Neural cell (in vitro differentiated cells): ENCODE data around the gene GLI3. TPM values are rescaled to one million over a fixed set of nuclear protein-coding genes. Genes with fewer than 3 reads are reported as not detected.

ENCODE experiments used
- H2AFZ ChIP-seq: fragments of 200-600, 300-800 bp; sonication (generic), shearing (Covaris generic); 2 replicates; pipeline ENCODE4 v1.6.0; 2014; ENCODE audit warnings: low read depth, mild to moderate bottlenecking, antibody characterized with exemption, low read length, moderate library complexity
- H3F3A ChIP-seq: fragments of 200-600 bp; shearing (Covaris generic); 2 replicates; pipeline ENCODE4 v1.6.1; 2016; ENCODE audit warnings: mild to moderate bottlenecking, moderate library complexity, mixed read lengths, antibody characterized with exemption, low read length; ENCODE audit not compliant: insufficient read depth, poor library complexity, severe bottlenecking
- H3K27ac ChIP-seq: fragments of 200-600, 300-800 bp; sonication (generic), shearing (Covaris generic); 2 replicates; pipeline ENCODE4 v1.5.1; 2014; ENCODE audit warnings: mild to moderate bottlenecking, low read length, moderate library complexity
- H3K27me3 ChIP-seq: fragments of 300-800, 200-600 bp; sonication (generic), shearing (Covaris generic); 2 replicates; pipeline ENCODE4 v1.6.0; 2014; ENCODE audit warnings: mild to moderate bottlenecking, low read depth, low read length, moderate library complexity; ENCODE audit not compliant: insufficient read depth
- H3K36me3 ChIP-seq: fragments of 300-800, 200-600 bp; sonication (generic), shearing (Covaris generic); 2 replicates; pipeline ENCODE4 v1.5.1; 2014; ENCODE audit warnings: mild to moderate bottlenecking, antibody characterized with exemption, low read length, moderate library complexity; ENCODE audit not compliant: insufficient read depth
- H3K4me2 ChIP-seq: fragments of 300-800, 200-600 bp; sonication (generic), shearing (Covaris generic); 2 replicates; pipeline ENCODE4 v1.6.0; 2014; ENCODE audit warnings: mild to moderate bottlenecking, low read length
- H3K4me3 ChIP-seq: fragments of 300-800, 200-600 bp; sonication (generic), shearing (Covaris generic); 2 replicates; pipeline ENCODE4 v1.5.1; 2014; ENCODE audit warnings: mild to moderate bottlenecking, low read length, moderate library complexity
- H3K79me2 ChIP-seq: fragments of 200-600 bp; shearing (Covaris generic); replicated peaks from 2 replicates; pipeline ENCODE4 v1.6.0; 2014; ENCODE audit warnings: mild to moderate bottlenecking, low read length, moderate library complexity; ENCODE audit not compliant: insufficient read depth
- H3K9ac ChIP-seq: fragments of 300-800, 200-600 bp; sonication (generic), shearing (Covaris generic); 2 replicates; pipeline ENCODE4 v1.6.1; 2016; ENCODE audit warnings: mild to moderate bottlenecking, low read length, mixed read lengths
- H3K9me2 ChIP-seq: fragments of 200-600 bp; shearing (Covaris generic); 2 replicates; pipeline ENCODE4 v1.6.1; 2016; ENCODE audit warnings: mild to moderate bottlenecking, low read length, mixed read lengths; ENCODE audit not compliant: insufficient read depth
- H3K9me3 ChIP-seq: fragments of 200-600, 300-800 bp; sonication (generic), shearing (Covaris generic); 2 replicates; pipeline ENCODE4 v1.6.1; 2016; ENCODE audit warnings: mild to moderate bottlenecking, mixed run types, low read length, moderate library complexity, mixed read lengths
- H4K20me1 ChIP-seq: fragments of 200-600 bp; shearing (Covaris generic); 2 replicates; pipeline ENCODE4 v1.6.1; 2016; ENCODE audit warnings: mild to moderate bottlenecking, mixed run types; ENCODE audit not compliant: insufficient read depth
- CTCF ChIP-seq: fragments of 450-650 bp; IDR thresholded peaks from 2 replicates; pipeline ENCODE4 v1.5.1; 2014; ENCODE audit warnings: antibody characterized with exemption, mild to moderate bottlenecking, moderate library complexity; ENCODE audit not compliant: poor library complexity, severe bottlenecking
- EP300 ChIP-seq: fragments of 450-650 bp; conservative IDR thresholded peaks from 2 replicates; pipeline ENCODE4 v1.6.1; 2014; ENCODE audit warnings: antibody characterized with exemption, mild to moderate bottlenecking, moderate library complexity; ENCODE audit not compliant: poor library complexity, severe bottlenecking
- EZH2 ChIP-seq: fragments of 200-600, 300-800 bp; shearing (Covaris generic), sonication (generic); IDR thresholded peaks from 2 replicates; pipeline ENCODE4 v1.6.1; 2014; ENCODE audit warnings: antibody characterized with exemption, low read length, borderline replicate concordance, mild to moderate bottlenecking; ENCODE audit not compliant: insufficient read depth, poor library complexity, severe bottlenecking
- MXI1 ChIP-seq: fragments of 450-650 bp; conservative IDR thresholded peaks from 2 replicates; pipeline ENCODE4 v1.6.1; 2014; ENCODE audit warnings: antibody characterized with exemption, mild to moderate bottlenecking; ENCODE audit not compliant: poor library complexity, severe bottlenecking
- POLR2AphosphoS5 ChIP-seq: IDR thresholded peaks from 2 replicates; pipeline ENCODE4 v1.6.1; 2012
- RAD21 ChIP-seq: fragments of 450-650 bp; conservative IDR thresholded peaks from 2 replicates; pipeline ENCODE4 v1.6.1; 2014; ENCODE audit warnings: antibody characterized with exemption, mild to moderate bottlenecking, moderate library complexity
- REST ChIP-seq: IDR thresholded peaks from 2 replicates; pipeline ENCODE4 v1.6.1; 2012; ENCODE audit warnings: borderline replicate concordance
- SMC3 ChIP-seq: fragments of 450-650 bp; conservative IDR thresholded peaks from 2 replicates; pipeline ENCODE4 v1.6.1; 2014; ENCODE audit warnings: antibody characterized with exemption, mild to moderate bottlenecking, moderate library complexity; ENCODE audit not compliant: poor library complexity
- TAF1 ChIP-seq: IDR thresholded peaks from 2 replicates; pipeline ENCODE4 v1.6.1; 2012; ENCODE audit warnings: low read depth
- polyA plus RNA-seq: library from polyadenylated mRNA; depleted of rRNA; stranded (reverse); fragments of >200 nt; gene quantifications from 2 replicates; pipeline ENCODE4 v1.2.3, GENCODE V29; 2014

The GLI3 gene
- polyA plus RNA-seq, 1 donor from 2014 or later = 0.19 TPM

GRCh38 chr7:42237811-42238541, 967 bp upstream of the GLI3 start:
- Histone ChIP-seq H3K9me2 (no peaks in the 10 kb centered on the region), H3K4me3 (peak overlapping the region; percentile 82), H3K27ac (no peak overlapping the region), H4K20me1 (no peaks in the 10 kb centered on the region), H3K27me3 (peaks cover 29% of the 10 kb centered on the region), H3K9me3 (no peaks in the 10 kb centered on the region), H3K36me3 (no peaks in the 10 kb centered on the region), H3K4me2 (no peak overlapping the region), H3K9ac (peak overlapping the region; percentile 4), H3F3A (no peaks in the 10 kb centered on the region), H3K79me2 (peaks cover 32% of the 10 kb centered on the region), H2AFZ (no peak overlapping the region)
- TF ChIP-seq CTCF = no peak
- no peak for TF ChIP-seq POLR2AphosphoS5
- TF ChIP-seq EZH2 = no peak
- no peak for TF ChIP-seq EP300
- TF ChIP-seq RAD21 = no peak
- no peak for TF ChIP-seq SMC3
- no peak for TF ChIP-seq TAF1
- no peak for TF ChIP-seq REST

- peak overlapping the region; percentile 52 for H3K9ac ChIP-seq
- H4K20me1 ChIP-seq = no peaks in the 10 kb centered on the region
- H3K9me2 ChIP-seq = no peaks in the 10 kb centered on the region
- no peaks in the 10 kb centered on the region for H3F3A ChIP-seq
- peak overlapping the region; percentile 87 for H3K4me2 ChIP-seq
- peak overlapping the region; percentile 82 for H3K4me3 ChIP-seq
- peaks cover 48% of the 10 kb centered on the region for H3K79me2 ChIP-seq
- TF ChIP-seq CTCF = no peak
- no peak for TF ChIP-seq POLR2AphosphoS5
- TF ChIP-seq SMC3 = peak; percentile 50
- no peak for TF ChIP-seq TAF1
- TF ChIP-seq EZH2 = no peak
- TF ChIP-seq EP300 = no peak
- peak; percentile 71 for TF ChIP-seq MXI1
- TF ChIP-seq REST = no peak
- peak; percentile 57 for TF ChIP-seq RAD21
- H3K27me3 ChIP-seq = peaks cover 29% of the 10 kb centered on the region
- H2AFZ ChIP-seq = peak overlapping the region; percentile 46
- no peaks in the 10 kb centered on the region for H3K9me3 ChIP-seq
- no peaks in the 10 kb centered on the region for H3K36me3 ChIP-seq
- H3K27ac ChIP-seq = no peak overlapping the region
Observed at GRCh38 chr7:42236266-42236975, 588 bp downstream of the GLI3 start.
